Fibroblast of lung (primary cell): ENCODE measurements around the gene SF3B1. TPM values are rescaled to one million over a fixed set of nuclear protein-coding genes. Genes with fewer than 3 reads are reported as not detected.

Source experiments
- DNase-seq, 2 donors: peaks; one replicate each; pipeline versions ENCODE4 v3.0.0 to v3.0.0-alpha.2; 2010; ENCODE audit warnings: low read depth in 2 of 2
- H2AFZ ChIP-seq: 2 replicates; pipeline ENCODE4 v1.5.1; 2012; ENCODE audit warnings: low read length, control low read depth, inconsistent platforms
- H3K27ac ChIP-seq: 2 replicates; pipeline ENCODE4 v1.5.1; 2011; ENCODE audit warnings: low read length, control low read depth; ENCODE audit not compliant: insufficient read depth
- H3K27me3 ChIP-seq: 2 replicates; pipeline ENCODE4 v1.5.1; 2011; ENCODE audit warnings: mild to moderate bottlenecking, low read length; ENCODE audit not compliant: control insufficient read depth, insufficient read depth
- H3K36me3 ChIP-seq: 2 replicates; pipeline ENCODE4 v1.5.1; 2011; ENCODE audit warnings: low read length; ENCODE audit not compliant: control insufficient read depth, insufficient read depth
- H3K4me1 ChIP-seq: 2 replicates; pipeline ENCODE4 v1.5.1; 2011; ENCODE audit warnings: low read length; ENCODE audit not compliant: control insufficient read depth, insufficient read depth; ENCODE audit errors: extremely low read depth
- H3K4me2 ChIP-seq: 2 replicates; pipeline ENCODE4 v1.5.1; 2011; ENCODE audit warnings: low read length, control low read depth; ENCODE audit not compliant: insufficient read depth; ENCODE audit errors: extremely low read depth
- H3K4me3 ChIP-seq, 4 experiments: fragments of 200-600 bp in 1 of 4; sonication (generic) in 1 of 4; replicated peaks in 1 of 4; 2 replicates each; pipeline ENCODE4 v1.5.1; 2011 to 2016; ENCODE audit warnings: low read length in 4 of 4, low read depth in 3 of 4, mild to moderate bottlenecking in 3 of 4, control low read depth in 2 of 4, inconsistent platforms in 1 of 4, mixed read lengths in 1 of 4; ENCODE audit not compliant: insufficient read depth in 1 of 4; ENCODE audit errors: control extremely low read depth in 1 of 4
- H3K79me2 ChIP-seq: 2 replicates; pipeline ENCODE4 v1.5.1; 2012; ENCODE audit warnings: mild to moderate bottlenecking, low read length, inconsistent platforms; ENCODE audit not compliant: control insufficient read depth, insufficient read depth
- H3K9ac ChIP-seq: 2 replicates; pipeline ENCODE4 v1.5.1; 2011; ENCODE audit warnings: mild to moderate bottlenecking, low read length, control low read depth; ENCODE audit not compliant: insufficient read depth
- H3K9me3 ChIP-seq: 2 replicates; pipeline ENCODE4 v1.5.1; 2012; ENCODE audit warnings: low read depth, low read length; ENCODE audit not compliant: control insufficient read depth, insufficient read depth
- H4K20me1 ChIP-seq: 2 replicates; pipeline ENCODE4 v1.5.1; 2011; ENCODE audit warnings: low read length; ENCODE audit not compliant: control insufficient read depth, insufficient read depth; ENCODE audit errors: extremely low read depth
- CTCF ChIP-seq, 2 donors: IDR thresholded peaks in 1 of 2; conservative IDR thresholded peaks in 1 of 2; 1 replicate in 1 of 2; 2 replicates in 1 of 2; pipeline ENCODE4 v1.5.1; 2011 to 2012; ENCODE audit warnings: low read length in 2 of 2, control low read depth in 1 of 2, inconsistent platforms in 1 of 2, low read depth in 1 of 2, mild to moderate bottlenecking in 1 of 2
- EZH2 ChIP-seq: IDR thresholded peaks from 2 replicates; pipeline ENCODE4 v1.5.1; 2012; ENCODE audit warnings: low read length, control low read depth, mild to moderate bottlenecking; ENCODE audit errors: missing control alignments
- polyA plus RNA-seq, 2 donors: library from polyadenylated mRNA; depleted of rRNA in 1 of 2; stranded (reverse) in 1 of 2; unstranded in 1 of 2; fragments of >200 nt; gene quantifications; 2 replicates each; pipeline ENCODE4 v1.2.1, GENCODE V29; 2011 to 2012; ENCODE audit warnings: missing spikeins in 1 of 2
- total RNA-seq: library from RNA; depleted of rRNA; stranded (reverse); fragments of >200 nt; gene quantifications from 2 replicates; pipeline ENCODE4 v1.2.1, GENCODE V29; 2014

Gene SF3B1
- total and polyA plus RNA-seq, 2 donors (not counting 1 experiment from before 2014, with no cell fraction given): 195 to 509 TPM

- Histone ChIP-seq H4K20me1 (no peaks in the 10 kb centered on the region), H3K79me2 (peaks cover 13% of the 10 kb centered on the region), H3K36me3 (peaks cover 9% of the 10 kb centered on the region)
These were observed 18.6 kb downstream of the SF3B1 start for GRCh38 chr2:197416268-197416667.

GRCh38 chr2:197414515-197414914 lies 20.3 kb downstream of the SF3B1 start:
- Histone ChIP-seq H3K79me2 (peaks cover 12% of the 10 kb centered on the region), H4K20me1 (no peaks in the 10 kb centered on the region), H3K9ac (no peak overlapping the region)

More at GRCh38 chr2:197416268-197416667, 18.6 kb downstream of the SF3B1 start:
- H3K4me3 ChIP-seq: no peak overlapping the region
- no peak overlapping the region for H3K4me2 ChIP-seq
- TF ChIP-seq CTCF (conservative IDR thresholded peaks at IDR 0.05 in 1 of 2, IDR thresholded peaks at IDR 0.05 in 1 of 2; ENCODE audit: low read depth in 1 of 2, low read length in 2 of 2): no peak
- TF ChIP-seq EZH2: no peak
- H3K4me1 ChIP-seq: peaks cover 2% of the 10 kb centered on the region
- H3K27ac ChIP-seq: no peak overlapping the region
- no peak for DNase-seq
- H3K9ac ChIP-seq: no peak overlapping the region
- no peaks in the 10 kb centered on the region for H3K9me3 ChIP-seq
- H2AFZ ChIP-seq: no peak overlapping the region
- H3K27me3 ChIP-seq: no peaks in the 10 kb centered on the region

GRCh38 chr2:197414039-197414438 lies 20.8 kb downstream of the SF3B1 start:
- Histone ChIP-seq H3K4me2 (no peak overlapping the region), H3K9ac (no peak overlapping the region), H3K27ac (no peak overlapping the region), H2AFZ (no peak overlapping the region), H3K4me1 (peaks cover 2% of the 10 kb centered on the region), H3K4me3 (no peak overlapping the region), H3K27me3 (no peaks in the 10 kb centered on the region), H4K20me1 (no peaks in the 10 kb centered on the region), H3K79me2 (peaks cover 9% of the 10 kb centered on the region), H3K9me3 (no peaks in the 10 kb centered on the region), H3K36me3 (peaks cover 20% of the 10 kb centered on the region)
- TF ChIP-seq EZH2 (no peak), CTCF (conservative IDR thresholded peaks at IDR 0.05 in 1 of 2, IDR thresholded peaks at IDR 0.05 in 1 of 2; ENCODE audit: low read depth in 1 of 2, low read length in 2 of 2) (no peak)
- DNase-seq: no peak

More at GRCh38 chr2:197414515-197414914, 20.3 kb downstream of the SF3B1 start:
- Histone ChIP-seq H3K4me1 (peaks cover 2% of the 10 kb centered on the region), H3K4me2 (no peak overlapping the region), H3K4me3 (no peak overlapping the region), H3K27me3 (no peaks in the 10 kb centered on the region), H3K9me3 (no peaks in the 10 kb centered on the region), H3K36me3 (peaks cover 16% of the 10 kb centered on the region), H2AFZ (no peak overlapping the region), H3K27ac (no peak overlapping the region)
- no peak for DNase-seq
- TF ChIP-seq EZH2 (no peak), CTCF (conservative IDR thresholded peaks at IDR 0.05 in 1 of 2, IDR thresholded peaks at IDR 0.05 in 1 of 2; ENCODE audit: low read depth in 1 of 2, low read length in 2 of 2) (no peak)
